Smooth muscle cell of the brain vasculature (primary cell): Measurements from ENCODE around the gene THSD4.

ENCODE experiments used
- DNase-seq: peaks from one replicate; pipeline ENCODE4 v3.0.0-alpha.2; 2012; ENCODE audit warnings: low read depth, low spot score

The THSD4 gene

GRCh38 chr15:71541746-71542145 lies 426.5 kb downstream of the THSD4 start:
- no peak for DNase-seq

- no peak for DNase-seq
These were observed 427.6 kb downstream of the THSD4 start for GRCh38 chr15:71542836-71543235.

GRCh38 chr15:71543413-71543812 lies 428.1 kb downstream of the THSD4 start:
- no peak for DNase-seq

- no peak for DNase-seq
These were observed 430.0 kb downstream of the THSD4 start for GRCh38 chr15:71545223-71545760.

- no peak for DNase-seq
These were observed 430.7 kb downstream of the THSD4 start for GRCh38 chr15:71545923-71546322.

- DNase-seq, result no peak
These were observed 431.7 kb downstream of the THSD4 start for GRCh38 chr15:71547011-71547410.

GRCh38 chr15:71548401-71548807 lies 433.1 kb downstream of the THSD4 start:
- DNase-seq, result no peak

- DNase-seq, result no peak
These were observed 433.8 kb downstream of the THSD4 start for GRCh38 chr15:71549091-71549490.

- DNase-seq, result no peak
These were observed 434.4 kb downstream of the THSD4 start for GRCh38 chr15:71549697-71550096.

GRCh38 chr15:71551566-71551965 lies 436.3 kb downstream of the THSD4 start:
- no peak for DNase-seq

- peak; percentile 41 for DNase-seq
These were observed 443.8 kb downstream of the THSD4 start for GRCh38 chr15:71559098-71559497.

GRCh38 chr15:71559616-71560015 lies 444.3 kb downstream of the THSD4 start:
- DNase-seq, result no peak

- no peak for DNase-seq
These were observed 447.0 kb downstream of the THSD4 start for GRCh38 chr15:71562251-71562650.

- DNase-seq, result no peak
These were observed 448.9 kb downstream of the THSD4 start for GRCh38 chr15:71564217-71564616.

- no peak for DNase-seq
These were observed 449.7 kb downstream of the THSD4 start for GRCh38 chr15:71565006-71565405.

GRCh38 chr15:71565631-71566160 lies 450.4 kb downstream of the THSD4 start:
- no peak for DNase-seq

- DNase-seq, result no peak
These were observed 451.0 kb downstream of the THSD4 start for GRCh38 chr15:71566226-71566625.

GRCh38 chr15:71567173-71567572 lies 451.9 kb downstream of the THSD4 start:
- no peak for DNase-seq

- DNase-seq, result no peak
These were observed 453.0 kb downstream of the THSD4 start for GRCh38 chr15:71568227-71568626.

GRCh38 chr15:71570736-71571135 lies 455.5 kb downstream of the THSD4 start:
- DNase-seq, result no peak

- DNase-seq, result no peak
These were observed 456.4 kb downstream of the THSD4 start for GRCh38 chr15:71571641-71572040.

- DNase-seq, result no peak
These were observed 457.3 kb downstream of the THSD4 start for GRCh38 chr15:71572452-71573053.

- no peak for DNase-seq
These were observed 458.3 kb downstream of the THSD4 start for GRCh38 chr15:71573599-71573998.
